ENCODE measurements around the gene CACHD1.

CACHD1 gene

DNA sequence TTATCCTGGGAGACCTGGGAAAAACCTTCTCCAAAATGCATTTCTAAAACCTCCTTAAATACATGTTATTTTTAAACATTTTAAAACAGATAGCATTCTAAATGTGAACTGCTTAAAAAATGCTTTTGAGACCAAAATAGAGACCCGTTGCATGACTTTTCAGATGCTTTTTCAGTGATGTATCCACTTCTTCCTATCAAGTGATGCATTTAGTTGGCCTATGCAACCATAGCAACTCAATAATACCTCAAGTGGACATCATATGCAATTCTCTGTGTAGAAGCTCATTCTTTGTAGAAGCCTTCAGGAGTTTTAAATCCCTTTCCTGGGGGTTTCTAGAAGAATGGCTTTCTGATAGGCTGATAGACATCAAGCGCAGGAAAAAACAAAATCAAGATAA, 180.5 kb downstream of the CACHD1 start:
- DNase-seq, result no peak

DNA sequence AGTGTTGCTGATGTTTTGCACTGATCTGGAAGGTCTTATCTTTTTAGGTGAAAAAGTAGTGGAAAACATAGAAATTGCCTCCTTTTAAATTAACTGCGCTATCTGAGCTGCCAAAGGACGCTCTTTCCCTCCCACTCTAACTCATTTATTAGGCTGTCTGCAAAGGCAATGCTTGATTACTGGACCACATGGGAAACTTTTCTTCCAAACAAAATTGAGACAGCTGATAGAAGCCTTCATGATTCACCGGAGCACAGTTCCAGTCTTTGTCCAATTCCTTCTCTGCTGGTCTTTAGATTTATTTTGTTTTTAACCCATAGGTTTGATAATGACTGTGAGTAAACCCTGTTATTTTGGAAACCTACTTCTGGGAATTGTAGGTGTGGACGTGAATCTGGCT, 181.9 kb downstream of the CACHD1 start:
- no peak for DNase-seq

DNA sequence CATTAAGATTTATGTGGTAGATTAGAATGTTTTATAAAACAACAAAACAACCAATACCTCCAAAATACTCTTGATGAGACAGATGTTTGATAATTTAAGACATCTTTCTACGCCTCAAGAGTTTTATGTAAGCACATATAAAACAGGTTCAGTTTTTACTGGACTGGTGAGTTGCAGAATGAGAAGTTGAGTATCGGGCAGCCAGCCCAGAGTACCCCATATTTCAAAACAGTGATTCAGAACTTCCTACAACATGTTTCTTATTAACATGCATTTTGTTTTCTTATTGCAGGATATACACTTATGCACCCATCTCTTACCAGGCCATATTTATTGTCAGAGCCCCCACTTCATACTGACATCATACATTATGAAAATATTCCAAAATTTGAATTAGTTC, 183.5 kb downstream of the CACHD1 start:
- no peak for DNase-seq

DNA sequence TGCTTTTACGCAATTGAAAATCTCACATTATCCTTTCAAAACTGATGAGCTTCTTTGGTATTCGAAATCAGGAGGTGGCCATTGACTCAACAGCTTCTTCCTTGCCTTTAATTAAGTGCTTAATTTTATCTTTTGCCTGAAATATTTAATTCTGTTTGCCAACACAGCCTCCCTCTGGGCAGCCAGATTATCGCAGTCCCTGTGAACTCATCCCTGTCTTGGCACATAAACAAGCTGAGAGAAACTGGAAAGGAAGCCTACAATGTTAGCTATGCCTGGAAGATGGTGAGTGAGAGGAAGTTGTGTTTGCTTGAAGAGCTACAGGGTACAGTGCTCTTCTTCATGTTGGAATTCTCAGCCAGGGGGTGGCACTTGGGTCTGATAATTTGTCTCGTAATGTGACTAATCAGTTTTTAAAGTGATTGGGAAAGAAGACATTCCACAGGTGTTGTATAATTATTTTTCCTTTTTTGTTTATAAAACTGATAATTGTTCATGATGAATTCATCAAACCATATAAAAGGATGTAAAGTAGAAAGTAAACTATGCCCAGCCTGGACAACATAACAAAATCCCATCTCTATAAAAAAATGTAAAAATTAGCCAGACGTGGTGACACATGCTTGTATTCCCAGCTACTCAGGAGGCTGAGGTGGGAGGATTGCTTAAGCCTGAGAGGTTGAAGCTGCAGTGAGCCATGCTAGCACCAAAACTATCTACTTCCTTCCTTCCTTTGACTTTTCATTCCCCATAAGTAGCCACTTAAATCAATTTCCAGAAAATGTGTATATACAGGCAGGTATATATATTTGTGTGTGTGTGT, 184.8 kb downstream of the CACHD1 start:
- DNase-seq, result no peak

DNA sequence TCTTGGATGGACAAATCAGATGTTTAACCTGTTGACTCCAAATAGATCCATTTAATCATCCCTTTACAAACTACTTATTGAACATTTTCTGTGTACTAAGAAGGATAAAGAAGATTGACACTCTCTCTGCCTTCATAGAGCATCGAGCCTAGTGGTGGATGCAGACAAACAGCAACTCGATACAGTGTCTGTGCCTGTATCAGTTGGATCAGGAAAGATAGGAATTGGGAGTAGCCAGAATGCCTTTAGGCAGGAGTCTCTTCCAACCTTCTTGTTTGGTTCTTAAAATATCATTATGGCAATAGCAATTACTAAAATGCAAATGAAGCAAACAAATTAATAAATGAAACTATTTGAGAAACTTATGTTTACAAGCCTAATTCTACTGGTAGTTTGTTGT, 185.9 kb downstream of the CACHD1 start:
- DNase-seq, result no peak

DNA sequence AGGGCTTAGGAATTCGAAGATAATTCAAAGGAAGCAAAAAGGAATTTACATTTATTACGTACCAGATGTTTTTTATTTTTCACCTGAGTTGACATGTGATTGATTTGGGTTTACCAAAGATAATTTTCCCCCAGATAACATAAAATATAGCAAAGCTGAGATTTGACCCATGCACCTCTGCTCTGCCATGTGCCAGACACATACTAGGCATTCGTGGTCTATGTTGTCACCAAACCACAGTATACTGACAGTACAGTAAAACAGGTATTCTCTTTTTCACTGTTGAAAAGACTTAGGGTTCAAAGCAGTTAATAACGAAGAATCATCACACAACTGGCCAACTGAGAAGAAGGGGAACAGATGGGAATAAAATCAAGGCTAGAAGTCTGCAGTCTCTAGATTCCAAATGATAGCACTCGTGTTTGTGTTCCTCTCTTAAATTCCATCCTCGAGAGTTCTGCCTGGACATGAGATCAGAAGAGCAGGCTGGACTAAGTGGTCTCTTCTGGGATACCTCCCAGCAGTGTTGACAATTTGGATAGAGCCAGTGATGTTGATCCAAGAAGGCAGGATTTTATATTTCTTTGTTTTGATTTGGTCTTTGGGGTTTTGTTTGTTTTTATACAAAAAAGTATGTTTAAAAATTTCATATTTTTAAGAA, 189.7 kb downstream of the CACHD1 start:
- DNase-seq, result no peak

DNA sequence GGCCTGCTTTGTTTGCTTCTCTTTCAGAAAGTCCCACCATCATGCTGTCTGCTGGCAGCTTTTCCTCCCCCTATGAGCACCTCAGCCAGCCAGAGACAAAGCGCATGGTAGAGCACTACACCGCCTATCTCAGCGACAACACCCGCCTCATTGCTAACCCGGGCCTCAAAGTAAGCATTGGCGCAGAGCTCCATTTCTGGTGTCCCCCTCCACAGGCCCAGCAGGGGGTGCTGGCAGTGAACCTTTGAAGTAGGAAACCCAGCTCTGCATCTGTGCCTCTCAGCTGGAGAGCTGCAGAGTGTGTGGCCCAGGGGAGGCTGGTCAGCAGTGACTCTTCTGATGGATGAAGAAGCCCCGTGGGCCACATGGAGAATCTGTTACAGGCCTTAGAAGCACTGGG, 193.7 kb downstream of the CACHD1 start:
- peak in 18 of 58 donors; percentile 3 to 37 (median 16) for DNase-seq

DNA sequence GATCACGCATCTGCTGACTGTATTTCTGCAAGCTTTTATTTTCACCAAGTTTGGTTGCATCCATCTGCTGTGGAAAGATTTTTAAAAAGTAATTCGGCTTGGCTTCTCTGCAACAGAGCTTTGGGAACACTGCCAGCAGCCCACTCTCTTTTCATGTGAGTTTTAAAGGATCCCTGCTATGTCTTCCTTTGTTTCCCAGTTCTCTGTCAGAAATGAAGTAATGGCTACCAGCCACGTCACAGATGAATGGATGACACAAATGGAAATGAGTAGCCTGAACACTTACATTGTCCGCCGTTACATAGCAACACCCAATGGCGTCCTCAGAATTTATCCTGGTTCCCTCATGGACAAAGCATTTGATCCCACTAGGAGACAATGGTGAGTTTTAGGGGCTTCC, 194.4 kb downstream of the CACHD1 start:
- peak in 42 of 58 donors; percentile 10 to 79 (median 44) for DNase-seq

DNA sequence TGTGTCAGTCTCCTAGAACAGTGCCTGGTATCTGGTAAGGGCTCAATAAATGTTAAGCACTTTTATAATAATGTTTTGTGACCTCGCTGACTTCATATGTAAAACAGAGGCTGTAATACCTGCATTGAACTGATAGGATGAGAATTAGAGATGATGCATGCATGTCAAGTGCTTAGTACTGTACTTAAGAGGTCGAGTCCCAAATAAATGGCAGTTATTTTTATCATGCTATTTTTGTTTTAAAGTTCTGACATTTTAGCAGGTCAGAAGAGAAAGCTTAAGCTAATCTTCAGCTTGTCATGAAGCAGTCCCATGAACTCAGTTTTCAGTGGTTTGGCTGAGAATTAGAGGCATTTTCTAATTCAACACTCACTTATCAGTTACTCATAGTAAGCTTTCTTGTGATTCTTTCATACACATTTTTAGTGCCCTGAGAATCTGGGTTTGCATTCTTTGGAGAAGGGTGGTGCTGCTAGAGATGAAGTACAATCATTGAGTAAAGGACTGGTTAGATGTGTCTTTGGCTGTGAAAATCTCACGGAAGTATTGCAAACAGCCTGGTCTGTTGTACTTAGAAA, 199.3 kb downstream of the CACHD1 start:
- DNase-seq, result no peak

DNA sequence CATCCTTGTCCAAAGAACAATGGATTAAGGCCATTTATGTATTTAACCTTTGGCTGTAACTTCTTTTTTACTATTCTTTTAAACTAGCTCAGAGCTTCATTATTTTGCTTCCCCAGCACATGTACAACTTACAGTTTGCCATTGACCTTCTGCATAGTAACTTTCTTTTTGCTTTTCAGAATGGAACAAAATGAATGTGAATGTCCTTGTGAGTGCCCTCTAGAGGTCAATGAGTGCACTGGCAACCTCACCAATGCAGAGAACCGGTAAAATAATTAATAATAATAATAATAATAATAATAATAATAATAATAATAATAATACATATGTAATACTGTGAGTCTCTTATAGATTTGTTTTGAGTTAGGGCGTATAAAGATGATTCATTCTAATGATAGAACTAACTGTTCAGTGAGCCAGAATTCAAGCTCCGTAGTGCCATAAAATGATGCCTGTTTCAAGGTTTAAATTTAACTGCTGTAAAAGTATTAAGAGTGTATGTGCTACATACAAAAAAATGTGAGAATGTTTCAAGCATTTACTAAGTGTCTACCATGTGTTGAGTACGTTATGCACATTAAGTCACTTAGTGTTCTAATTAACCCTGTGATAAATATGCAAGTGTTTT, 205.9 kb downstream of the CACHD1 start:
- DNase-seq, result no peak

DNA sequence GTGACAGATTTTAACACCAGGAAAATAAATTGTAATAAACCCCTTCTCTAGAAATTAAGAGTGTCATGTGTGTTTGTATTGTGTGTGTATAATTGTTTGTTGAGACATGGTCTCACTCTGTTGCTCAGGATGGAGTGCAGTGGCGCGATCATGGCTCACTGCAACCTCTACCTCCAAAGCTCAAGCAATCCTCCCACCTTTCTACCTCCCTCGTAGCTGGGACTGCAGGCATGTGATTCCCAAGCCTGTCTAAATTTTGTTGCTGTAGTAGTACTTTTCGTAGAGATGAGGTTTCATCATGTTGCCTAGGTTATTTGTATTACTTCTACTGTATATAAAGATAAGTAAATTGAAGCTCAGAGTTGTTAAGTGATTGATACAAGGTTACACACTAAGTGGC, 206.5 kb downstream of the CACHD1 start:
- no peak for DNase-seq

DNA sequence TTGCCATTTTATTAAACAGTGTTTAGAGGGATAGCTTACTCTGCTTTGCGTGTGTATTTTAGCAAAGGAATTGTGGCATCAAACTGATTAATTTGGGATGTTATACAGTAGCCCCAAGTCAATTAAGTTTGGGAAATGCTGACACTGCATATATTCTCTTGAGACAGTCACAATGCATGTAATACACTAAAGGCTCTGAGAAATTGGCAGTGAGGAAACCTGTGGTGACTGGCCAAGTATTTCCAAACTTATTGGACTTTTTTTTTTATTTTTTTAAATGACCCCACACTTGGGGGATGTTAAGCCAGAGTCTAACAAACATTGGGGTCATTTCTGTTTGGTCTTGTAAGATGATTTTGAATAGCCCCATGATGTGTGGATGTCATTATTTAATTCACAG, 207.6 kb downstream of the CACHD1 start:
- DNase-seq, result no peak

DNA sequence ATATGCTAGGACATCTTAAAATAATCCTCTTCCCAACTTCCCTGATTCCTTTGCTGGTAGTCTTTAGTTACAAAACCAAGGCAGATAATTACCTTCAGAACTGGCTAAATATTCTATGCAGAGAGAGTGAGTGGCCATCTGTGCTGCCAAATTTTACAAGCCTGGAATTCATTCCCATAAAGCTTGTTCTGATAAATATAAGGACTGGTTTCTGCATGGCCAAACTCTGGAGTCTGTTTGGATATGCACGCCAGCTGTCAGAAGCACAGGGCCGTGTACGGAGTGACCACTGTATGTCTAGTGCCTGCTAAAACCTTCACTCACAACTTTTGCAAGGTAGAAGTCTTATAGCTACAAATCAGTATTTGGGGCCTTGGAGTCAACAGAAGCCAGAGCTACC, 208.4 kb downstream of the CACHD1 start:
- no peak for DNase-seq

DNA sequence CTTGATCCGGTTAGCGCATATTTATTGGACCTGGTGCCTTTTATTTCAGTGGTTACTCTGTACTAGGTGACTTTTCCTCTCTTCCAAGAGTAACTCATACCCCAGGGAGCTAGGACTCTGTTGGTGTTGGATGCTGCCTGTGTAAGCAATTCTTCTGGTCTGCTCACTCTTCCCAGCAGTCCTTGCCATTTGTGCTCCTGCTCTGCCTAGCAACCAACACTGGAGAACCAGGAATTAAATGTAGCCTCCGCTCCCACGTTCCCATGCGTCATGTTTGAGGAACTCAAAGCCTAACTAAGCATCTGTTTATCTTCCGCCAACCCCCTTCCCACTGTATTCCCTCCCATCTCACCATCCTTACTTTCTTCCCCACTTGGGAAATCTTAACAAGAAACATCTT, 209.2 kb downstream of the CACHD1 start:
- DNase-seq, result peak in 16 of 58 donors; percentile 4 to 48 (median 18)

DNA sequence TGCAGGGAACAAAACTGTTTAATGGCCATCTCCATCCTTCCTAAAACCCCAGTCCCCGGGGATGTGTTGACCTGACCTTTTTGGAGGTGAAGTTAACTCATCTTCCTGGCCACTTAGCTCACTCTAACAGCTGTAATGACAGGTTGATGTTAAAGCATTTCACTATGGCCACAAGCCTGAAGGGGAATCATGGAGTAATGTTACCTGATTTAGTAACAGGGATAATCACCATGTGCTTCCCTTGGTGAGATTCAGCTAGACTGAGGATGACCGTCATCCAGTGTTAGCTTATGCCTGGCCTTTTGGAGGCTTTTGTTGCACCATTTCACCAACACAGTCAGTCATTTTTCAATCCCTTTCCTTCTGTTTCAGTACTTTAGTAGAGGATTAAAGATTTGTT, 210.7 kb downstream of the CACHD1 start:
- no peak for DNase-seq

DNA sequence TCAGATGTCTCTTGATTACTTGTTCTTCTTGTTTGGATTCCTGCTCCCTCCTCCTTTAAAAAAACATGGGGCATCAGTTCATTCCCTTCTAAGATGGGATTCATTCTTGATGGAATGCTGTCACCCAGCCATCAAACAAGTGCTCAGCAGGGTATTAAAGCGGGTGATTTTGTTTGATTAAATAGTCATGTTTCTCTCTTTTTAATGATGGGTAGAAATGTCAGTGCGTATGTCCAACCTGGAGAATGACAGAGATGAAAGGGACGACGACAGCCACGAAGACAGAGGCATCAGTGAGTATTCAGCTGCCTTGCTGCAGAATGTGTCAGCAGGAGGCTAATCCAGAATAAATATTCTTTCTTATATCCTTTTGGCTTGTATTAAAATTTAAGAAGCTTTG, 211.1 kb downstream of the CACHD1 start:
- DNase-seq, result no peak

DNA sequence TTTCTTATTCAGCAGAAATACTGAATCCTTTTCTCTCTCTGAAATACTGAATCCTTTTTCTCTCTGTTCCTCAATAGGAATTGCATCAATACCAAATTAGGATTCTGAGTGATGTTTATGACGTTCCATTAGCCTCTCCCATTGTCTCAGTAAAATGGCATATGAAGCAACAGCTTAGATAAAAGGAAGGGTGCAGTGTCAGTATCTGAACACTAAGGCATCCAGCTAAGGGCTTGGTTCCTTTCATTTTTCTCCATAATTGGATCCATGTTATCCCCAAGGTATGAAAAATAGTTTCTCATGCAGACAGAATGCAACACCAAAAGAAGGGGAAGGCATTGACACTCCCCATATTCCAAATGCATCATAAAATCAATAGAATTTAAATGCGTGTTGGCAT, 213.5 kb downstream of the CACHD1 start:
- DNase-seq, result no peak

DNA sequence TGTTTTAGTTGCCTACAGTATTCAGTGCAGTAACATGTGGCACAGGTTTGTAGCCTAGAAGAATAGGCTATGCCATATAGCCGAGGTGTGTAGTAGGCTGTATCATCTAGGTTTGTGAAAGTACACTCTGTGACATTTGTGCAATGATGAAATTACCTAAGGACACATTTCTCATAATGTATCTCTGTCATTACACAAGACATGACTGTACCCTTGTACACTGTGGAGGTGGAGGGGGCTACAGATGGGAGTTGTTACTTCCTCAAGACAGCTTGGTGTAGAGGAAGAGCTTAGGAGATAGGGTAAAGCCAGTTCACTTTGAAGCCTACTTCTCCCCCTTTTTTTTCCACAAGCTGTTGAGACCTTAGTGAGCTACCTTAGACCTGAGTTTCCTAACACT, 215.3 kb downstream of the CACHD1 start:
- no peak for DNase-seq

DNA sequence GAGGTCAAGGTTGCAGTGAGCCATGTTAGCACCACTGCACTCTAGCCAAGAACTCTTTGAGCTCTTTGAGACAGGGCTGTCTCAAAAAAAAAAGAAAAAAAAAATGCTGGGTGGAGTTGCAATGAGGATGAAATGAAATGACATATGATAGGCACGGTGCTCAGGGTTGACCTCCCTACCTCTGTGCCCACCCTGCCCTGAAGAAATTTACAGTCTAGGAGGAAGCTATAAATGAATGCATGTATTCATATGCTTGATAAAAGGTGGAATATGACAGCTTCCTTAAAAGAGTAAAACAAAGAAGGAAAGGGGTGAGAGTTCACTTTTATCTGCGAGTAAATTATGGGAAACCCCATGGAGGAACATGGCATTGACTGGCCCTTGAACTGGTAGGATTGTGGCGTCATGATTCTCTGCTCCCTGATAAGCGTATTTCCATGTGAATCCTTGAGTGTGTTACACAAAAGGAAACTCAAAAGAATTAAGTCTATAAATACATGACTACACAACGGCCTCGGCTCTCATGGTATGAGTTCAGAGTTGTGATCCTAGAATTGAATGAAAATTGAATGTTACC, 215.9 kb downstream of the CACHD1 start:
- no peak for DNase-seq

DNA sequence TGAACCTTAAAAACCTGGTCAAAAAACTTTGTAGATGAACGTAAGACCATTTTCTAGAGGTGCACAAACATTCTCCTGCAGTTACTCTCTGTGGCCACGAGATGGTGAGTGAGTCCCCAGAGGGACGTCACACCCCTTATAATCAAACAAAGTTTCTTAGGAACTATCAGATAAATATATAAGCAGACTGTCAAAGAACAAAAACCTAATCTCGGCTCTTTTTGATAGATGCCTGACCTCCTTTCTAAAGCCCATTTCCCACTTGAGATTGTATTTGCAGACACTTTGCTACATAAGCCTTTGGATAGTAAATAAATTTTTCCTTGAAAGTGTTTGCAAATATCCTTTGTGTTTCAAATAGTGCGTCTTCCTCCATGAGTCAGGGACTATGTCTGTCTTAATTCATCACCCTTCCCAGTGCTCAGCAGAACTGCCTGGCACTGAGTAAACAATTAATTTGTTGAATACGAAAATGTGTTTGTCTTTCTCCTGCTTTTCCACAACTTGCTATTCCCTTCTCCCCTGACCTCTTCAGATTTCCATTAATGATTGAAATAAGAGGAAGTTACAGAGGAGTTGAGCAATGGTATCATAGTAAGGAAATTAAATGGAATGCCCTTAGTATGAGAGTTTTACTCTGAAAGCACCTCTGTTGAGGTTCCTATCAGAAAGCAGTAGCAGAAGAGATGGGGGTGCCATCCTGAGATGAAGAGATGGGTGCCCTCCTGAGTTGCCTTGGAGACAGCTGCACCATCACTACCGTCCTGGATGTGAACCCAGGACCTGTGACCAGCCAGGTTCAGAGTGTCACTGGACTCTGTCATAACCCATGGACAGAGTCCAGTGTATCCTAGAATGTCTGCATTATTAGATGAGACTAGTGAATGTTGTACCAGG, 217.1 kb downstream of the CACHD1 start:
- DNase-seq, result peak in 6 of 58 donors; percentile 2 to 46 (median 8)
